ENCODE results near the gene RNF138. TPM values are rescaled to one million over a fixed set of nuclear protein-coding genes. Genes with fewer than 3 reads are reported as not detected.
"Not testable (repeated sequence)": the region's sequence is repeated elsewhere in the genome, so short reads cannot be mapped to it uniquely, and the experiment has no call there.

The RNF138 gene
- total RNA-seq, 2 donors from 2014 or later = 45.2 to 59.6 TPM

DNA sequence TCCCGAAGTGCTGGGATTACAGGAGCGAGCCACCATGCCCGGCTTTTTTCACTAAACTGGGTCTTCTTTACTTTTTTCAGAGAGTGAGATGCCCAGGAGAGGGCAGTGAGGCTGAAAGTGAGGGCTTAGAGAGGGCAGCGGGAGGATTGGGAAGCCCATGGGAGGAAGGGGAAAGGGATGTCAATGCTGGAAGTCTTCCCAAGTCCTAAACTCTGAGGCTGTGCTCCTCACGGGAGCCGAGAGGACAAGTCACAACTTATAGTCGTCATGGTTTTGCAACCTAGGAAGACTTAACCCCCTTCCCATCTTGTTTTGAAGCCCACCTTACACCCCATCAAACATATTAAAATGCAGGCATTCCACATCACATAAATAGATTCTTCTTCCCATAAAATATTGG lies 83.0 kb downstream of the RNF138 start:
- no peaks in the 10 kb centered on the region for H3K36me3 ChIP-seq (ENCODE audit: control insufficient read depth, insufficient read depth, low read length)
- H3K4me3 Mint-ChIP-seq = no peak overlapping the region
- TF ChIP-seq, protein P1, sequence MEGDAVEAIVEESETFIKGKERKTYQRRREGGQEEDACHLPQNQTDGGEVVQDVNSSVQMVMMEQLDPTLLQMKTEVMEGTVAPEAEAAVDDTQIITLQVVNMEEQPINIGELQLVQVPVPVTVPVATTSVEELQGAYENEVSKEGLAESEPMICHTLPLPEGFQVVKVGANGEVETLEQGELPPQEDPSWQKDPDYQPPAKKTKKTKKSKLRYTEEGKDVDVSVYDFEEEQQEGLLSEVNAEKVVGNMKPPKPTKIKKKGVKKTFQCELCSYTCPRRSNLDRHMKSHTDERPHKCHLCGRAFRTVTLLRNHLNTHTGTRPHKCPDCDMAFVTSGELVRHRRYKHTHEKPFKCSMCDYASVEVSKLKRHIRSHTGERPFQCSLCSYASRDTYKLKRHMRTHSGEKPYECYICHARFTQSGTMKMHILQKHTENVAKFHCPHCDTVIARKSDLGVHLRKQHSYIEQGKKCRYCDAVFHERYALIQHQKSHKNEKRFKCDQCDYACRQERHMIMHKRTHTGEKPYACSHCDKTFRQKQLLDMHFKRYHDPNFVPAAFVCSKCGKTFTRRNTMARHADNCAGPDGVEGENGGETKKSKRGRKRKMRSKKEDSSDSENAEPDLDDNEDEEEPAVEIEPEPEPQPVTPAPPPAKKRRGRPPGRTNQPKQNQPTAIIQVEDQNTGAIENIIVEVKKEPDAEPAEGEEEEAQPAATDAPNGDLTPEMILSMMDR (conservative IDR thresholded peaks at IDR 0.05) = no peak
- H3K27ac Mint-ChIP-seq = no peak overlapping the region
- DNase-seq = no peak
- no peaks in the 10 kb centered on the region for H3K9me3 ChIP-seq (ENCODE audit: control insufficient read depth, low read length)
- H3K27me3 Mint-ChIP-seq (ENCODE audit: insufficient read depth) = no peaks in the 10 kb centered on the region
- H3K4me1 ChIP-seq (ENCODE audit: control insufficient read depth, insufficient read depth, low read length) = no peaks in the 10 kb centered on the region
- no peak overlapping the region for H3K4me3 ChIP-seq (ENCODE audit: low read length)
- WGBS, 2 experiments (ENCODE audit: insufficient coverage in 1 of 2, insufficient read length in 1 of 2) = 84 to 91% methylated on average over 4 to 7 of the region's 7 CpGs
- no peak overlapping the region for H3K9ac ChIP-seq (ENCODE audit: extremely low read depth, low read length, poor library complexity, severe bottlenecking)
- no peaks in the 10 kb centered on the region for H3K9me3 Mint-ChIP-seq
- H3K27ac ChIP-seq (ENCODE audit: low read depth, low read length) = no peak overlapping the region
- no peaks in the 10 kb centered on the region for H3K36me3 Mint-ChIP-seq (ENCODE audit: low read depth)
- H3K27me3 ChIP-seq (ENCODE audit: control insufficient read depth, insufficient read depth, low read length, poor library complexity, severe bottlenecking) = no peaks in the 10 kb centered on the region
- H3K4me1 Mint-ChIP-seq = no peaks in the 10 kb centered on the region

DNA sequence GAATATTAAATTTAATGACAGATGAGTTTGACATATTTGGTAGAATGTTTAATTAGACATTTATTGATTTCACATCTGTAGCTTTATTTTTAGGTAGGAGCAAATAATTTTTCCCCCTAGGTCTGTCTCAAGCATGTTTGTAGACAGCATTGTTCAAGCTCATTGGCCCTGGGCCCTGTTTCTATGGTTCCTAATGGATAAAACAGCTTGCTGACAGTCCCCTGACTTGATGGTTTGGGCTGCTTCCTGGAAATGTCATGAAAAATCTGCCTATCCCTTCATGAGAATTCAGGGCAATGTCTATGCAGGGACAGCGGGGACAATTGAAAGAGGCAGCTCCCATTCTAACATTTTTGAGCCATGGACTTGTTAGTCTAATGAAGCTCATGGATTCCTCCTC lies 83.6 kb downstream of the RNF138 start:
- Mint-ChIP-seq H3K9me3 (no peaks in the 10 kb centered on the region), H3K4me3 (no peak overlapping the region), H3K36me3 (ENCODE audit: low read depth) (no peaks in the 10 kb centered on the region), H3K4me1 (no peaks in the 10 kb centered on the region), H3K27me3 (ENCODE audit: insufficient read depth) (no peaks in the 10 kb centered on the region), H3K27ac (no peak overlapping the region)
- Histone ChIP-seq H3K36me3 (ENCODE audit: control insufficient read depth, insufficient read depth, low read length) (no peaks in the 10 kb centered on the region), H3K27ac (ENCODE audit: low read depth, low read length) (no peak overlapping the region), H3K9me3 (ENCODE audit: control insufficient read depth, low read length) (no peaks in the 10 kb centered on the region), H3K4me3 (ENCODE audit: low read length) (no peak overlapping the region), H3K4me1 (ENCODE audit: control insufficient read depth, insufficient read depth, low read length) (no peaks in the 10 kb centered on the region), H3K27me3 (ENCODE audit: control insufficient read depth, insufficient read depth, low read length, poor library complexity, severe bottlenecking) (no peaks in the 10 kb centered on the region), H3K9ac (ENCODE audit: extremely low read depth, low read length, poor library complexity, severe bottlenecking) (no peak overlapping the region)
- 83 to 89% methylated on average over 1 of the region's 1 CpG for WGBS, 2 experiments (ENCODE audit: insufficient coverage in 1 of 2, insufficient read length in 1 of 2)
- TF ChIP-seq, protein P1 (conservative IDR thresholded peaks at IDR 0.05) = no peak
- no peak for DNase-seq

GRCh38 chr18:32176745-32177144 lies 85.1 kb downstream of the RNF138 start:
- H3K27ac Mint-ChIP-seq; H3K36me3 Mint-ChIP-seq (ENCODE audit: low read depth); H3K27me3 ChIP-seq (ENCODE audit: control insufficient read depth, insufficient read depth, low read length, poor library complexity, severe bottlenecking); H3K27ac ChIP-seq (ENCODE audit: low read depth, low read length); H3K9me3 ChIP-seq (ENCODE audit: control insufficient read depth, low read length); H3K9me3 Mint-ChIP-seq; H3K4me1 ChIP-seq (ENCODE audit: control insufficient read depth, insufficient read depth, low read length); H3K9ac ChIP-seq (ENCODE audit: extremely low read depth, low read length, poor library complexity, severe bottlenecking); H3K4me1 Mint-ChIP-seq; DNase-seq; H3K4me3 Mint-ChIP-seq; H3K27me3 Mint-ChIP-seq (ENCODE audit: insufficient read depth); H3K4me3 ChIP-seq (ENCODE audit: low read length); H3K36me3 ChIP-seq (ENCODE audit: control insufficient read depth, insufficient read depth, low read length): not testable (repeated sequence)
- 90% methylated on average over 1 of the region's 1 CpG; no CpG with 5 or more reads in 1 of the 2 experiments for WGBS, 2 experiments (ENCODE audit: insufficient coverage in 1 of 2, insufficient read length in 1 of 2)

DNA sequence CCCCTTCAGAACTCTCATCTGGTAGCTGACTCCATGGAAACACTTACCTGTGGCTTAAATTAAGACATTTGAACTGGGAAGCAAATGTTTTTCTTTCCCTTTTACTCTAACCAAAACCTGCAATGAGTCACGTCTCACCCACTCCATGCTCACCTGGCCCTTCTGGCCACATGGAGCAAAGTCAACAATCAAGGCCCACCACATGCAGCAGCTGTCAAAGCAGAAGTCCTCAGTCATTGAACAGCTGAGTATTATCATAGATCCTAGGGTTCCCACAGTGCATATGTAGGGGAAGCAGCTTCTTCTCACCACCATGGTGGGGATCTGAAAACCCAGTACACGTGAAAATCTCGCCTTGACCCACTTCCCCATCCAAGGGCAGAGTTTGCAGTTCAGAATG lies 85.9 kb downstream of the RNF138 start:
- H3K36me3 Mint-ChIP-seq (ENCODE audit: low read depth) = no peaks in the 10 kb centered on the region
- H3K4me3 Mint-ChIP-seq = no peak overlapping the region
- TF ChIP-seq, protein P1 (conservative IDR thresholded peaks at IDR 0.05) = no peak
- Histone ChIP-seq H3K27ac (ENCODE audit: low read depth, low read length) (no peak overlapping the region), H3K36me3 (ENCODE audit: control insufficient read depth, insufficient read depth, low read length) (no peaks in the 10 kb centered on the region), H3K27me3 (ENCODE audit: control insufficient read depth, insufficient read depth, low read length, poor library complexity, severe bottlenecking) (no peaks in the 10 kb centered on the region), H3K9ac (ENCODE audit: extremely low read depth, low read length, poor library complexity, severe bottlenecking) (no peak overlapping the region), H3K9me3 (ENCODE audit: control insufficient read depth, low read length) (no peaks in the 10 kb centered on the region), H3K4me3 (ENCODE audit: low read length) (no peak overlapping the region), H3K4me1 (ENCODE audit: control insufficient read depth, insufficient read depth, low read length) (no peaks in the 10 kb centered on the region)
- WGBS, 2 experiments (ENCODE audit: insufficient coverage in 1 of 2, insufficient read length in 1 of 2) = 91% methylated on average over 3 of the region's 3 CpGs; no CpG with 5 or more reads in 1 of the 2 experiments
- DNase-seq = no peak
- H3K9me3 Mint-ChIP-seq = no peaks in the 10 kb centered on the region
- no peaks in the 10 kb centered on the region for H3K27me3 Mint-ChIP-seq (ENCODE audit: insufficient read depth)
- no peak overlapping the region for H3K27ac Mint-ChIP-seq
- no peaks in the 10 kb centered on the region for H3K4me1 Mint-ChIP-seq

All from endodermal cell (in vitro differentiated cells).